NCI-H2227 (cell line): ENCODE results near the gene ARHGDIA.

Experiments used
- DNase-seq: peaks from one replicate; lab custom pipeline; 2025; ENCODE audit not compliant: unreplicated experiment; lab: John Stamatoyannopoulos, UW

ARHGDIA gene

DNA sequence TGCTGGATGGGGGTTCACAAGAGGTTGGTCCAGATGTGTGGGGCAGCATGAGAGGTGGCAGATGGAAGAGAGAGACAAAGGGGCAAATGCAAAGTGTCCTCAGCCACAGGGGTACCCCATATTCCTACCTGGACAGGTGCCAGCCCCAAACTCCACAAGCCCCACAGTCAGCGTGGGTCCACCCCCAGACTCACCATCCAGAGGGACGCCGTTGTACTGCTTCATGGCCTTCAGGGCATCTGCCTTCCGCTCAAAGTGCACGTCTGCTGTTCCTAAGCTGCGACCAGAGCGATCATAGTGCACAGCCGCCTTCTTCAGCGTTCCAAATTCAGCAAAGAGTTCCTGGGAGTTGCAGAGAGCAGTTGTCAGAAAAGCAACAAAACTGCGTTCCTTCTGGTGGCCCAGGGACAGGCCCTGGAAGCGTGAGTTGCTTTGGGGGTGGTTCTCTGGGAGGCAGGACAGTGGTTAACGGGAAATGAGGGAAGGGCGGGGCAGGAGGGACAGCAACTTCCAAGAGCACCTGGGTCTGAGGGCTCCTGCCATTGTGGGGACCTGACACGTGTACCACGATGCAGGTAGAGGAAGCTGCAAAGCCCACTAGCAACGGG lies 18.0 kb upstream of the ARHGDIA start:
- no peak for DNase-seq

DNA sequence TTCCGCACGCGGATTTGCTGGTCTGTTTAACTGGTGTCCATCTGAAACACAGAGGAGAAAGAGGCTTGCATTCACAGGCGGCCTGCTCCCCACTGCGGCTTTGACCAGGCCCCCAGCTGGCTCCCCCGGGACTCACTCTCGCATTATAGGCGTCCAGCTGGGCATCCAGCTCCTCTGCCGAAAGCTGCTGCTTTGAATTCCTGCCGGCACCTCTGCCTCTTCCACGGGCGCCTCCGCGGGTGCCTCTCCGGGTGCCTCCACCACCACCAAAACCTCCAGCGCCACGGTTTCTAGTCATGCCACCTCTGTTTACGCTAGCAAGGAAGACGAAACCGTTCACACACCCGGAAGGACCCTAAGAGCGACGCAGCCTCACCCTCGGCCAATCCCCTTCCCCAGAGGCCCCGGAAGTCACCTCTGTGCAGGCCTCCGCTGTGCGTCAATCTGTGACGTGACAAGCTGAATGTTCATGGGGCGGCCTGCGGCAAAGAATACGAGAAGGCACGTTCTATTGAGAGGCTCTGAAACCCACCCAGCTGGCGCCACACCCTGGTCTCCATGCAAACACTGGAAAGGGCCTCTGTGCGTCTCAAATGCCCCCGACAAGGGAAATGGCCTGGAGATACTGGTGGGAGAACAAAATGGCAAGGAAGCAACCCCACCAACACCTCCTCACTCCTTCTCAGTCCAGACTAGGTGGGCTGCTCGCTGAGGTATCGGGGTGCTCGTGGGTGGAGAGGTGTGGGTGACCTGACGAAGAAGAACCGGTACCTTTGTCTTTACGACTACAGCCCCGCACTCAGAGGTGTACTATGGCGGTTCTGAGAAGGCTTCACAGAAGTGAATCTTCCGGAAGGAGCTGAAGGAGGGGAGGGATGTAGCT lies 17.2 kb upstream of the ARHGDIA start:
- no peak for DNase-seq

DNA sequence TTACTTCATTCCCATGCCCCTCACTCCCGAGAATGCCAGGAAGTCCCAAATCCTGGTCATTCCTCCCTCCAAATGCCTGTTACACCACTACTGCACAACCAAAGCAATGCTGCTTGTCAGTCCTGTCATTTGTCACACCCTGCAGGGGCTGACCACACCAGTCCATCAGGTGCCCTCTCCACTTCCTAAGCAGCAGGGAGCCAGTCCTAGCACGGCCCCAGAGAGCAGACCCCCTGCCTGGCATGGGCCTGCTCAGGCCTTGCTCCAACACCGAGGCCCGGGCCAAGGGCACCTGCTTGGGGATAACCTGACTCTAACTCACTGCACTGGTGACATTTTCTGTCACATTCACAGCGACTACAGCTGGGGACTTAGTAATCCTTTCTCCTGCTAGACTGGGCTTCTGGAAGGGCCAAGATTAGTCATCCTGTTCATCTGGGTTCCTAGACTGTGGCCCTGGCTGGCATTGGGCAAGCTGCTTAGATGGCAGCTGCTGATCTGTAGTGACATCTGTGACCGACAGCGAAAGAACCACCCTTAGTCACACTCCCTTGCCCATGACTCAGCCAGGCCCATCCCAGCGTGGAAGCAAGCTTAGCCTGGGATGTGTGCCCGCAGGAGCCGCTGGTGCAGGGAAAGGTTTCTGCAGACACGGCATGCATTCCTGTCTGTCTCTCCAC lies 14.9 kb upstream of the ARHGDIA start:
- DNase-seq, result no peak

DNA sequence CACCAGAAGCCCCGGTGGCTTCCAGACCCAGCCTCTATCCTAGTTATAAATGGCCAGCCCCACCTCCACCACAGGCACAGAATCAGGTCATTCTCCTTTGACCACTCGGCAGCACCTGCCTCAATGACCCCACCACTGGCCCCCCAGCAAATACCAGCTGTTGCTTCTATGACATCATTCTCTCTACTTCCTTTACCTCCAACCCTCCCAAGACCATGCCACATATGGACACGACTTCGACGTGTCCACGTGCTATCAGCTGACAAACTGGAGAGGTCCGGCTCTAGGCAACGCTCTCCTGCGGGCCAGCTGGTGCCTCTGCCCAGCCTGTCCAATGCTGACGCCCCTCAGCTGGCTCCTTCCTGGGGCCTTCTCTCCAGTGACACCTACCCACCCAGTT lies 14.3 kb upstream of the ARHGDIA start:
- no peak for DNase-seq

DNA sequence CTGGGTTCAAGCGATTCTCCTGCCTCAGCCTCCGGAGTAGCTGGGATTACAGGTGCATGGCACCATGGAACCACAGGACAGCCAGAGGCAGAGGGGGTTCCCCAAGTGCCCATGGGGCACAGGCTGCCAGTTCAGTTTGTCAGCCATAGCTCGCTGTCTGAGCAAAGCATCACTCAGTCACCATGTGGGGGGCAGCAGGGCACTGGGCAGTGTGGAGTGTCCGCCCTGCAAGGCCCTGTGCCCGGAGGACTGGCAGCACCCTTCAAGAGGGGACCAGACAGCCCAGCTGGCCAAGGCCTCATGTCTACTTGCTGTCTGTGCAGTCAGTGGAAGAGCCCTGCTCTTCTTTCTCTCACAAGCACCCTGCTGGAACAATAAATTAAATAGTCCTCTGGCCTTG lies 13.8 kb upstream of the ARHGDIA start:
- DNase-seq, result no peak

DNA sequence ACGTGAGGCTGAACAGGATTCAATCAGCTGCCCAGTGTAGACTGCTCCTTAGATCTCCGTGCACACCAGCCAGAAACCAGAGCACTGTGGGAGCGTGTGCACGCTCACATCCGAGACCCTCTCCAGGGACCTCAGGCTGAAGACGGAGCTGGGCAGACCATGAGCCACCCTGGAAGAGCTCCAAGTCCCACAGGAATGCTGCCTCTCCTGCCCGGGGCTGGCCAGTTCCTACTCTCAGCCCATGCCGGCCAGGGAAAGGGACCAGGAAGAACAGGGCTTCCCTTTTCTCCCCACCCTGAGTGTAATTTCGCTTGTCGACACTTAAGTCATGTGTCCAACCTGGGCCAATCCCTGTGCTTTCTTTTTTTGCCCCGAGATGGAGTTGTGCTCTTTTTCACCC lies 13.4 kb upstream of the ARHGDIA start:
- no peak for DNase-seq

DNA sequence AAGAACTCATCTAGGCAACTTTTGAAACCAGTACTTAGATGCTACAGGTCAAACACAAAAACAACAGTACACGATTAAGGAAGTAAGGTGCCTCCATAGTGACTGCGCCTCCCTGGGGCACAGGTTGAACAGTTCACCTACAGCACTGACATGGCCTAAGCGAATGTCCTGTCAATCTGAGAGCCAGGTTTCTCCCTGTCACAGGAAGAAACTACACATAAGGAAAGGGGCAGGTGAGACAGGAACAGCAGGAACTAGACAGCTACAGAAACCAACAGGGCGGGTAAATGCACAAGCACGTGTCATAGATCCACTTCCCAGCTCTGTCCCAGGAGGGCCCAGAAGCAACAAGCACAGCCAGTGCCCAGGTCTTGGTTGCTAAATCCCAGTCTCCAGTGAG lies 8.0 kb upstream of the ARHGDIA start:
- DNase-seq, result no peak

DNA sequence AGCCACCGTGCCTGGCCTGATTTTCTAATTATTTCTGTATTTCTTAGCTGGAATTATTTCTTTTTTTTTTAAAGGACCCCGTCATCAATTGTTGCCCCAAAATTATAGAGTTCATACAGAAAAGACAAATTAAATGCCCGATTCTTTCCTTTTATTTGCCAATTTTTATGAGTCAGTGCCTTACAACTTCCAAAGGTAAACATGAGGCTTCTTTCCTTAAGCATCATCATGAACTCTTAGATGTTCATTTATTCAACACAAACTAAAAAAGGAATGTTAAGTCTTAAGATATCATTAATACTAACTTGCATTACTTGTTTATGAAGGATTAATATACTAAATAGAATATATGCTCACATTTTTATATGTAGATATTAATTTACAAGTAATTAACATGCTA lies 7.2 kb upstream of the ARHGDIA start:
- no peak for DNase-seq

DNA sequence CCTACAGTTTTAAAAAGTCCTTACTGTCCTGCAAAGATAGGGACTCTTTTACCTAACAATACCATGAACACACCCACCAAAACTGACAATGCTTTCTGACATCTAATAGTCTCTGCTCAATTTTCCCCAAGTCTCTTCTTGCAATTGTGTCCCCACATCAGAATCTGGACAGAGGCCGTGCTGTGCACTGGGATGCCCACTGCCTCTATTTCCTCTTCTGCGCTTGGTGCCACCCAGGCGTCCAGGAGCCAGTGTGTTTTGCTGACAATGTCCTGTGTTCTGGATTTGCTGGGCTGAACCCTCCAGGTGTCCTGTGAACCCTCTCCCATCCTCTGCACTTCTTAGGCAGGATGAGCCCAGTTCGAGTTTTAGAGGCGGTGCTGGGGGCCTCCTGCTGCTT lies 6.4 kb upstream of the ARHGDIA start:
- DNase-seq, result no peak

DNA sequence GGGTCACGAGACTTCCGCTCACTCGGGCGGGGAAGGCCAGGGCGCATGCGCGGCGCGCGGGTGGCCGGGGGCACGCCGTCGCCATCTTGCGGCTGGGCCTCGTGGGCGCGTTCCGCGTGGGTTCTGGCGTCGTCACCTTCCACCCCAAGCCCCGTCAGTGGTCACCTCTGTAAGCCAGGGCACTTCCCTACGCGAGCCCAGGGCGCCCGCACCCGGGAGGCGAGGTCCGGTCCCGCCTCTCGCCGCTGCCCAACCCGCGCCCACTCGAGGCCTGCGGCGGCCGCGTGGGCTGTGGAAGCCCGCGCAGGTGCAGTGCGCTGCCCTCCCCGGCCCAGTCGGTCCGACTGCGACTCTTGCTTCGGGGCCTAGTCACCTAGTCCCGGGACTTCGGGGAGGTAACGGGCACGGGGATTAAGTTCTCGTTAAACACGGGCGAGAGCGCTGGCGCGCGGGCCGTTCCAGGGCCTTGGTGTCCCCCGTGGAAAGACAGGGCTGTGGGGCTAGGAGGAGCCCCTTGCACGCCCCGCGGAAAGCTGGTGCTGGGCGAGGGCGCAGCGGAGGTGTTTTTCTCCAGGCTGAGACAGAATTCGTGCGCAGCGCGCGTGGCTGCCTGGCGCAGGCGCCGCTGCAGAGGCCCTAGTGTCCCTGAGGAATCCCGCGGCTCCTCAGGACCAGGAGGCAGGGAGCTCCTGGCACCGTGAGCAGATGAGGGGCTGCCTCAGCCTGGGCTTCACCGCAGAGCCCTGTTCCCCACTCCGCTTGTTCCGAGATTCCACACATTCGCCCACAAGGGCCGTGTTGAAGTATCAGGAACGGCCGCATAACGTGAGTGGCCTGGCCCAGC lies 472 bp upstream of the ARHGDIA start:
- DNase-seq, result peak; percentile 95

DNA sequence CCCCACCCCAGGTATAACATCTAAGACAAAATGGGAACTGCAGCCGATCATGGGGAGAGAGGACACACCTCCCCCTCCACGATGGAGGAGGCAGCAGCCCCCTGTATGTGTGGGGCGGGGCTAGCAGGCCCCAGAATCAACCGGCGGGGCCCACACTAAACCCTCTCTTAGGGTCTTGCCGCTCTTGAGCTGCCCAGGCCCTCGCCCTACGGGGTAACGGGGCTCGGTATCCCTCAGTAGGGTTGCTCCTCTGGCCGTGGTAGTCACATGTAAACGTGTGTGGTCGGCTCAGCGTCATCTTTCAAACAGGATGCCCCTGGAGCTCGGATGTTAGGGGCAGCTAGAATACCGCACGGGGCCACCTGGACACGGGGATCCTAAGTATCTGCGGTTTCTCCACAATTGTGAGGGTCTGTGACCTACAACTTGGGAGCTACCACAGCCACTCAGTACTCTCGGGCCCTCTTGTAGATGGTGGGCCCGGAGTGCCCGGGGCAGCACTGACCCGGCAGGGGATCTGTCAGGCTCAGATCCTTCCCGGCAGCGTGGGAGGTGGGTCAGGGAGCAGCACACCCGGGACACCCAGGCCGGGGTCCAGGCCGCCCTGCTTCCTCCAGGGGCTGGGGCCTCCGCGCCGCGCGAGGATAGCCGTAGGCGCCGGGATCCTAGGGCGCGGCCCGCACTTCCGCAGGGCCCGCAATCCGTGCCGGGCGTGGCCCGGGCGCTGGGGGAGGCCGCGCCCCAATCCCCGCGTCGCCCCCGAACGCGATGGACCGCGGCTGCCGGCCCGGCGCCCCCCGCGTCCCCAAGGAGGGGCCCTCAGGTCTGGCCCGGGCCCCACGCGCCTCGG lies 781 bp downstream of the ARHGDIA start:
- DNase-seq, result peak; percentile 65

DNA sequence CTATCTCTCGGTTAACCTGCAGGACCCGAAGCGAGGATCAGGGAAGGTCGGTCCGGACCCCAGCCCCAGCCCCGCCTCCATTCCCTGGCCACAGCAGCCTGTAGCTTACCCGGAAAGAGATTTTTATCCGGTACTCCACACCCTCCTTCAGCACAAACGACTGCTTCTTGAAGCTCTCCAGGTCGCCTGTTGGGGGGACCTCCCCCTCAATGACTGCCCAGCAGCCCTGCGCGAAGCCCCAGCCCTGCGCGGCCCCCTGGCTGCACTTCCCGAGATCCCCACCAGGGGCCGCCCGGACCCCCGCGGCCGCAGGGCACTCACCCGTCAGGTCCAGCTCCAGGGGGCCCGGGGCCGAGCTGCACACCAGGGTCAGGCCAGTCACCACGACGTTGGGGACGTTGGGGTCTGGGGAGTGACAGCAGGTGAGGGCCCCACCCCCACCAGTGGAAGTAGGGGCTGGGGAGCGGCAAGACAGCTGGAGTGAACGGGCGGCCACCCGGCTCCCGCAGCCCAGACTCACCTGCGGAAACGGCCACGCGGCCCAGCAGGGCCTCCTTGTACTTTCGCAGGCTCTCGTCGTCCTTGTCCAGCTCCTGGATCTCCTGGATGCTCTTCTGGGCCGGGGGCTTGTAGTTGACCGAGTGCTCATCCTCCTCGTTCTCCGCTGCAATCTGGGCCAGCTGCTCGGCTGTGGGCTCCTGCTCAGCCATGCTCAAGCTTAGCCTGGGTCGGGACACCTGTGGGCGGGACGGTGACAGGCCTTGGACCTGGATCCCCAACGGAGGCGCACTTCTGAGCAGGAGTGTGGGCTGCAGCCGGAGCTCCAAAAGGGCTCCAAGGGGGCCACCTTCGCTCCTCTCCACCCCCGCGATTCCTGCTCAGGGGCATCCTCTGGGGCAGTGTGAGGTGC lies 1.7 kb downstream of the ARHGDIA start:
- peak; percentile 65 for DNase-seq

DNA sequence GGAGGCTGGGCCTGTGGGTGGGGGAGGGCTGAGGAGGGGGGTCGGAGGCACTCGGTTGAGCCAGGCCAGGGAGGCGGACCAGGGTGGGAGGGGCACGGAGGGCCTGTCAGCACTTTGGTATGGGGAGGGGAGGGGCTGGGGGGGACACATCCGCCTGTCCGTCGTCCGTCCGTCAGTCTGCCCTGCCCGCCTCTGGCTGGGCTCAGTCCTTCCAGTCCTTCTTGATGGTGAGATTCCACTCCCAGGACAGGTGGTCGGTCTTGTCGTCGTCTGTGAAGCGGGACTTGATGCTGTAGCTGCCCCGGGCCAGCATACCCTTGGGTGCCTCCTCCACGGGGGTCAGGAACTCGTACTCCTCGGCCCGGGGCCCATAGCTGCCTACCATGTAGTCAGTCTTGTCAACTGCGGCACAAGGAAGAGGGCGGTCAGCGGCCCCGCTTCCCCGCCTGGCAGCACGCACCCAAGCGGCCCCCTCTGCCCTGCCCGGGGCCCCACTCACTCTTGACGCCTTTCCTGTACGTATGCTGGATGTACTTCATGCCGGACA lies 2.4 kb downstream of the ARHGDIA start:
- peak; percentile 44 for DNase-seq

DNA sequence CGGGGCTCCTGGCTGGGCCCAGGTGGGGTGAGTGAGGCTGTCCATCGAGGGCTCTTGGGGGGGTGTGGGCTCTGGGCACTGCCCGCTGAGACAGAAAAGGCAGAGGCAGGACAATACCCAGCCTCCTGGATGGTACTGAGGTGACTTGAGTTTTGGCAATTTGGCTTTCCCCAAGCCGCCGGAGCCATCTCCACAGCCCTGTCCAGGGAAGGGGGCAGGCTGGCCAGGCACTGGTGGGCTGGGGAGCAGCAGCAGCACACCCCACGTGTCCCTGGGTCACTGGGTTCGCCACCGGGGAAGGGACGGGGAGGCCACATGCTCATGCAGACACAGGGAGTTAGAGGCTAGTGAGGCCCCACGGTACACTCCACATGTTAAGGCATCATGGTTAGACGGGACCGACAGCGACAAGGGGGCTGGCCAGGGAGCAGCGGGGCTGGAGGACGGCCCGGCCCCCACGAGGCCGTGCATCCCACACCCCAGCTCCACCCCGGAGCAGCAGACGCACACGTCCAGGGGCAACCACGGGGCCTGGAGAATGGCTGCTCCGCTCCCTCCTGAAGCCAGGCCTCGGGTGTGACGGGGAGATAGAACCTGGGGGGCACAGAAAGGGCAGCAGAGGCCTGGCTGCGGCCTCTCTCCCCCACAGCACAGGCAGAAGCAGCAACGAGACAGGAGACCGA lies 3.0 kb downstream of the ARHGDIA start:
- no peak for DNase-seq

DNA sequence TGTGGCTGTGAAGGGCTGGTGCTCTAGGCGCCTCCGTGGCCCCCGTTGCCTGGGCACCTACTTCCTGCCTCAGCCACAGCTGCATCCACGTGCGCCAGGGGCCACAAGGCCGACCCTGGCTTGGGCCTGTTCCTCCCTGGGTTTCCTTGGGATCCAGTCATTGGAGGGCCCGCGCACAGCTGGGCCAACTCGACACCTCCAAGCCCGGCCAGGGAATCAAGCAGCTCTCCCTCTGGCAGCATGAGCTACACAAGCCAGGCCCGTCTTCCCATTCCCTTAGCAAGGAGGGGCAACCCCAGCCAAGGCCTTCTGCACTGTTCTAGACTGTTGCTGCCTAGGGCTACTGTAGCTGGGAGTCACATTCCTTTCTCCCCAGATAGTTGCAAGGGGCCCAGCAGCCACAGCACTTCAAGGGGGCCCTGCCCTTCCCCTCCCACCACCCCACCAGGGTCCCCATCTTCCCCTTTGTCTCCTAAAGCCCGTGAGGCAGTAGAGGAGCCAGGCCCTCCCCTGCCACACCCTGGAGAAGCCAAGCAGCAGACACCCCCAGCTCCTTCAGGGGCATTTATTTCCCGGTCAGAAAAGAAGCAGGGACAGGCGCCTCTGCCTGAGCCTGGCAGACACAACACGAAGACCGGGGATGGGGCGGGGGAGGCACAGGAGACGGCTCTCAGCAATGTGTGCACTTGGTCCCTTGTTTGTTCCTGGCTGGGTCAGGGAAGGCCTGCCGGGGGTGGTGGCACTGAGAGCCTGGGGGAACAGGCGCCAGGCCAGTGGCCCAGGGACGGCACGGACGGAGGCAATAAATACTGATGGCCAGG lies 3.8 kb downstream of the ARHGDIA start:
- DNase-seq, result peak; percentile 30

DNA sequence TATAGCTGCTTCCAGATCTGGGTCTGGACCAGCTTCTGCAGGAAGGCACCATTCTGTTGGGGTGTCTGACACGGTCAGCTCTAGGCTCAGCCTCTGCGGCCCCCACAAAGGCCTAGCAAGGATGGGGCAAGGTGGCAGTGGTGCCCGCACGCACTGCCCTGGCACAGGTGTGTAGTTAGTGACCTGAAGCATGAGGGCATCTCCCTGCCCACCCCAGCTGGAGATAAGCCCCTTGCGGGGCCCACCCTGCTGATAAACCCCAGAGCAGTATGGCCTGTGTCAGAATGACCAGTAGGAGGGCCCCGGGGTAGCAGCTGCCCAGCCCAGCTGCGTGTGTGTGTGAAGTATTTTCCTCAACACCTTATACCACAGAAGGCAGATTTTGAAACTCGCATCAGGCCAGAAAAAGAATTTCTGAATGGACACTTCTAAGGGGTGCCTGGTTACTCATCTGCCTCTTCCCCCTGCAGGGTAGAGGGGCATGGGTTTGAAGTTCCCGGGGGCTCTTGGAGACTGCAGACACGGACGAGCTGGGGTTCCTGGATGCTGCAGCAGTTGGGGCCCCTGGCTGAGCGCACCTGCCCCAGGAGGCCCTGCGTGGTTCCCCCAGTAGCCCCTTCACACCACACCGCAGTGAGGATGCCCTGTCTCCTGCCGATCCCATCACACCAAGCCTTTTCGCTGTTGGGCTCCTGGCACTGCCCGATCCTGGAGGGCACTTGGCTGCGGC lies 4.5 kb downstream of the ARHGDIA start:
- DNase-seq, result no peak
